Cortex of kidney (tissue), 1 donor: Measurements from ENCODE around the gene CDK16.

Experiments
- DNase-seq: peaks from one replicate; lab custom pipeline; 2025; lab: John Stamatoyannopoulos, UW

The CDK16 gene

GRCh38 chrX:47186096-47186740 lies 32.3 kb upstream of the CDK16 start:
- DNase-seq = no peak

DNA sequence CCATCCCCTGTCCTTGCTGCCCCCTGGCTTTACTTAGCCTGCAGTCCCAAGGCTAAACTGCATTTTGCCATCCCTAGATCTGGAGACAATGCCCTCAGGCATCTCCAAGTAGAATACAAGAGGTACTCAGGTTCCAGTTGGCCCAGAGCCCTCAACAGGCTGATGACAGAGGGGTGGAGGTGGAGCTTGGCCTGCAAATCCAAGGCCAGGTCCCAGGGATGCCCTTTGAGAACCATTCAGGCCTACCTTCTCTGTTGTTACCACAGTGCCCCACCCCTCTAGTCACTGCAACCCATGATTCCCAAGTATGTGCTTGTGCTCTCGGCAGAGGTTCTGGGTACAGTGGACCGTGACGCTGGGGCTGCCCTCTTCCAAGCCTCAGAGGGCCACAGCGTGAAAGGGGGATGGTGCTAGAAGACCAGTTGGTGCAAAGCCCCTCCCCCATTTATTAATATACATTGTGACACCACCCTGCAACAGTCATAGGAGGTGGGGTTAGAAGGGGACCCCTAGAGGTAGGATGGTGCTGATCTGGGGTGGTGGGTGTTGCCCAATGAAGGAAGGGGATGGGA lies 31.3 kb upstream of the CDK16 start:
- DNase-seq = no peak

- DNase-seq = no peak
Observed at GRCh38 chrX:47189906-47190305, 28.6 kb upstream of the CDK16 start.

DNA sequence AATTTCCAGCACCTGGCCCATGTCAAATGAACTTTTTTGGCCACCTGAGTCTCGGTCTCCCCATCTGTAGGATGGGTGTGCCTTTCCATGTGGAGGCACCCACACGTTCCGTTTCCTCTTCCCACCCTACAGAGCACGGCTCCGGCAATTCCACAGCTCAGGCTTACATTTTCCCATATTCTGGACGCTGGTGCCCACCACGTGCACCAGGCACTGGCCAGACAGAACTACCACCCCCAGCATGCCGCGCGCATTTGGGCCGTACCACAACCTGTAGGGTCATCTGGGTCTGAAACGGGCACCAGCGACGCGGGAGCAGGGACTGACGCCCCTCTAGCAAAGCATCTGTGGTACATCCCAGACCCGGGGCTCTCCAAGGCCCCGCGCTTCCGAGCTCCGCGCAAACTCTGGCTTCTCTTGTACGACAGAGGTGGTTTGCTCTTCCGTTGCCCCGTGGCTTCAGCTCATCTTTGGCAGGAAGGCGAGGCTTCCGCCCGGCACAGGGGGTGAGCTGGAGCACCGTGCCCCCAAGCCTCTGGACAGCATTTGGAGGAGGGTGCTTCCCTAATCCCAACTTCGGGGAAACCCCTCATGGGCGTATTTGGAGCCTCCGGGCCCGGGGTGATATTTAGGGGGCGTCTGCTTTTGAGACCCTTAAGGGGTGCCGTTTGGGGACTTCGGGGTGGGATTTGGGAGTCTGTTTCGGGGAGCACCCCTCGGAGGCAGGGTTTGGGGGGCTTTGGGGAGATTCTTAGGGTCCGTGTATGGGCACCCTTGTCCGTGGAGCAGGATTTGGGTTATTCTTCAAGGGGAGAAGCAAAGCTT lies 27.8 kb upstream of the CDK16 start:
- DNase-seq = no peak

DNA sequence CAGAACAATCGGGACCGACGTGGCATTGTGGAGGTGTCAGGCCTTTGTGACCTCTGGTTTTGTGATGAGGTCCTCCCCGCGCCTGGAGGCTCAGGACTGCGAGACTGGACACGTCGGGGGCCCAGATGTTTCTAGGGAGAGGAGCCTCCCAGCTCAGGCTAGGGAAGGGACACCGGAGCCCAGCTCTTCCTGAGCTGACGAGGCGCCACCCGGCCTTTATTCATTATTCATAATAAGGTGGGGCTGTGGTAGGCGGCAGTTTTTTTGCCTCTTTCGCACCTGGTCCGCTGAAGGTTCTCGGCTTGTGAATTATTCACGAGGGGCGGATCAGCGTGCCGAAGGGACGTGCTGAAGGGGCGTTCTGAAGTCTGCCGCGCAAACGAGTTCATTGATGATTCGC lies 27.1 kb upstream of the CDK16 start:
- no peak for DNase-seq

DNA sequence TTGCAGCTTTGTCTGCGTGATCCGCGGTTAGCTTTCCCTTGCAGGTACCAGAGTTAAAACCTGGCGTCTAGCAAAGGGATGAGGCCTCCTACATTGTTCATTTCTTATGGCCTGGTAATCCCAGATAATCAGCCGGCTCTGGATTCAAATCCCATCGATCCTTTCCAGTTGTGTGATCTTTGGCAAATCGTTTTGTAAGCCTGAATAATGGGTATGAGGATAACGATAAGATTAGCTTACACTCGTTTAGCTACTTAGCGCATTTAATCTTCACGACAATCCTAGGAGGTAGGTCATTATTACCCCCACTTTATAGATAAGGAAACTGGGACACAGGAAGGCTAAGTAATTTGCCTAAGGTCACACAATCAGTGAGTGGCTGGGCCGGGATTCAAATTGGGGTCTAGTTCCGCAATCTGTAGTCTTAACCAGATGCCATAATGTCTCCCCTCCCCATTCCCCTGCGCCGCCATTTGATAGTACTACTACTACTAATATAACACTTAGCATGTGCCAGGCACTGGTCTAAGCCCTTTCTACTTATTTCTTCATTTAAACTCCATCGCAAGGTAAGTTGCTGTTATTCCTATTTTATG lies 26.6 kb upstream of the CDK16 start:
- DNase-seq = no peak

DNA sequence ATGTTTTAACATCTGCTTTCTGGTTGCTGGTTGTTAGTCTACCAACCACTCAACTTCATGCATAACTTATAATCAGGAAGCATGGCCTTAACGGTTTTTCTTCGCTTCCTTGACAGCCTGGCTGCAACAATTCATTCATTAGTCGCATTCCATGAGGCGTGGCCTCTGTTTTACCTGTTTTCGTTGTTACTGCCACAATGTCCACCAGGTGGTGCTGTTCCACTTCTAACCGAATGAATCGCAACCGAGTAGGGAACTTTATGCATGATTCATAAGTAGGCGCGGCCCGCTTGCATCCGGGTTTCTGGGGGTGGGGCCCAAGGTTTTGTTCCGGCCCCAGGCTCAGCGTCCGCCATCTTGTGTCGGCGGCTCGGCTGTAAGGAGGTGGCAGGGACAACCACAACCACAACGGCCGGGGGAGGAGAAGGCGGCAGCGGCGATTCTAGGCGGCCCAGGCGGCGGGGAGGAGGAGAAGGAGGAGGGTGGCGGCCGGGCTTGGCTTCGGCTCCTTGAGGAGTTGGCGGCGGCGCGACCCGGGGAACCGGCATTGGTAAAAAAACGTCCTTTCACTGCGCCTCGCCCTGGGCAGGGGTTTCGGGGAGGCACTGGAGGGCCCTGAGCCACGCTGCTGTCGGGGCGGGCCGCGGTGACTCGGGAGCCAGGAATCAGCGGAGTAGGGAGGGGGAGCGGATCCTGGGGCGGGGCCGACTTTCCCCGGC lies 24.8 kb upstream of the CDK16 start, which contains the start of gene UBA1:
Gene UBA1, plus strand, starts transcription at position 355 of the 719 bp plus-strand sequence. CDS start 4,974 bp downstream, outside the sequence.
- peak; percentile 2 for DNase-seq

DNA sequence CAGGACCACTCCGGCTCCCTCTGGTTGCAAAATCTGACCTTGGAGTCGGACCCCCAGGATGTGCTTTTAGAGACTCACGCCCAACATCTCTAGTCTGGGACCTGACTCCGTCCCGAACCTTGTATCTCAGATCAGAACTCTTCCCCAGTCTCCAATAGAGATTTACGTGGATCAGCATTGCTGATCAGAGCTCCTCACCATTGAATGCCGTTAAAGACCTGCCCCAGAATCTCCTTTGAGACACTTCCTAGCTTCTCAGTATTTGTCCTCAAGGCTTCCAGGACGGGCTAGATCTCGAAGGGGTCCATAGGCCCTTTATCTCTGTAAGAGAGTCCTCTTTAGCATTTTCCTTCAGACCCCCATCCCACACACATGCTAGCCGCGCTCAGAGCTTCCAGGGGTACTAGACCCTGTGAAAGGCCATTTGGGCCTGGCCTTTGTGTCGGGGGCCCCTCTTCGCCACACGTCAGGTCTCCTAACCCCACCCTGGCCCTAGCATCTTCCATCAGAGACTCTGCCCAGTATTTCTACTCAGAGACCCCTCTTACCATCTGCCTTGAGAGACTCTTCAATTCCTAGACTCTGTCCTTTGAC lies 24.2 kb upstream of the CDK16 start:
- DNase-seq = no peak

GRCh38 chrX:47196098-47196497 lies 22.4 kb upstream of the CDK16 start:
- DNase-seq = no peak

DNA sequence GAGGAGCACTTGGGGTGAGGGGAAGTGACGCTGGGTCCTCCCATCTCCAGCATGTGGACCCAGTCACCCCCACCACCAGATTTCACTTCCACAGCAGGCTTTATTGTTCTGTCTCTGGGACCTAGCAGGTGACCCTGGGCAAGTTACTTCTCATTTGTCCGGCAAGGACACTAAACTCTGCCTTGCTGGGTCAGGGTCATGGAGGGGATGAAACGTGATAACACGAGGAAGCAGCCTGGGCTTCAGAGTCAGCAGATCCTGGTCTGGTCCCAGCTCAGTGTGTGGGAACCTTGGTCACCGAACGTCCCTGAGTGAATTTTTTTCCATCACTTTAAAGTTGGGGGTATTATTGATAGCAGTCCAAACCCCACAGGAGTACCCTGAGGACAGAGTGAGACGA lies 21.0 kb upstream of the CDK16 start:
- no peak for DNase-seq

DNA sequence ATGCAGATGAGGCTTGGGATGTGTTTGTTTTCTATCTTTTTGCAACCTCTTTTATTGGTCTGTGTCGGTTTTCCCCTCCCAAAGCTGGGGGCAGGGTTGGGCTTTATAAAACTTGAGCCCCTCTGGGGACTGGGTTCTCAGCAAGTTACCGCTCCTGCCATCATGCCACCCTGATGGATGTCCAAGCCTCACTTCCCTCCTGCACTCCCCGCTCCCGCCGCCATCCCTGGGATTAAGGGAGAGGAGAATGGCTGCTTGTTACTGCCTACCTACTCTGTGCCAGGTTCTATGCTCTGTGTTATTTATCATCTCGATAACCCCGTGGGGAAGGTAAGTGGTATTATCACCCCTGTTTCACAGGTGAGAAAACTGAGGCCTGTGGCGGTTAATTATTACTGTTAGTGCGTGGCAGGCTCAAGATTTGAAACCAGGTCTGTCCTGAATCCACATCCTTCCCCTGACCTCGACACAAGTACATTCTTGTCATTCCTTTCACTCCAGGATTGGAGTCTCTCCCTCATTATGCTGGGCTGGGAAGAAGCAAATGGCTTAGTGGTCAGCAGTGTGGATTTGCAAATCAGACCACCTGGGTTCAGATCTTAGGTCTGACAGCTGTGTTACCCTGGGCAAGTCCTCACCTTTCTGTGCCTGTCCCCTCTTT lies 20.3 kb upstream of the CDK16 start:
- no peak for DNase-seq

- no peak for DNase-seq
Observed at GRCh38 chrX:47198687-47199080, 19.8 kb upstream of the CDK16 start.

- no peak for DNase-seq
Observed at GRCh38 chrX:47199286-47199685, 19.2 kb upstream of the CDK16 start.

DNA sequence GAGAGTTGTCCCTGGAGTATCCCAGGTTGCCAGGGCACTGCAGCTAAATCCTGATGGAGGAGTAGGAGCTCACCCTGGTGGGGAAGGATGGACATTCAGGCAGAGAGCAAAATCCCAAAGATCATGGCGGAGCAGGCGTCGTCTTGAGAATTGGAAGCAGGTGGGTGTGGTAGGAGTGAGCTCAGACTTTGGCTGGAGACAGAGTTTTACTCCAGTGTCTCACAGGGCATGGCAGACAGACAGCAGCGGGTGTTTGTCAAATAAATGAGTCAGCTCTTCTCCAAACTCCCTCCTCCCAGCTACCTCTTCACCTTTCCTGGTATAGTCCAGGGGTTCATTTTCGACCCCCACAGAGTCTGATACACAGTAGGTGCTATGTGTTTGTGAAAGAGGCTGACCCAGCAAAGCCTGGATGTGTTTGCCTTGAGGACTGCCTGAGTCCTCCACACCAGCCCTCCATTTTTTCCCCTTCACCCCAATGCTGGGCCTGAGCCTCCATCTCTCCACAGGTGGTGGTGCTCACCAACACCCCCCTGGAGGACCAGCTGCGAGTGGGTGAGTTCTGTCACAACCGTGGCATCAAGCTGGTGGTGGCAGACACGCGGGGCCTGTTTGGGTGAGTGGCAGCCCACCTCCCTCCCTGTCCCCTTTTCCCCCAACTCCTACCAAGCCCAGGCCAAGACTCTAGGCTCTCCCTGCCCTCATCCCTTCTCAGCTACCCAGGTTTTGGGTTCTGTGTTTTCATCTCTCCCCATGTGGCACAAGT lies 17.9 kb upstream of the CDK16 start:
- no peak for DNase-seq

DNA sequence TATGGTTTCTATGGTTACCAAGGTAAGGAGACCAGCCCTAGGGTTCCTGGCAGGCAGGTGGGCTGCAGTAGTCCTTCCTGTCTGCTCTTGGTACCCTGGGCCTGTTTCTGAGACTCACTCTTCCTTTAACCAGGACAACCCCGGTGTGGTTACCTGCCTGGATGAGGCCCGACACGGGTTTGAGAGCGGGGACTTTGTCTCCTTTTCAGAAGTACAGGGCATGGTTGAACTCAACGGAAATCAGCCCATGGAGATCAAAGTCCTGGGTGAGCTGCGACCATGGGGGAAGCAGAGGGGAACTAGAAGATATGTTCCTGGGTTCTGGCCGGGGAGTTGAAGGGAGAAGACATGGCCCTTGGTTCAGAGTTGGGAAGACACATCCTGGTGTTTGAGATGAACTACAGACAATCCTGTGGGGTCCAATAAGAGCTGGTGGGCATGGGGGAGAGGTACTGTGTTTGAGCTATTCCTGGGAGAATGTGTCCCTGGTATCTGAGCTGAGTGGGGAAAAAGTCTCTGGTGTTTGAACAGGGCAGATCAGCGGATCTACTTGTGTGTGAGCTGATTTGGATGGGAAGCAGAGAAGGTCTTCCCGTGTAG lies 17.0 kb upstream of the CDK16 start:
- no peak for DNase-seq

DNA sequence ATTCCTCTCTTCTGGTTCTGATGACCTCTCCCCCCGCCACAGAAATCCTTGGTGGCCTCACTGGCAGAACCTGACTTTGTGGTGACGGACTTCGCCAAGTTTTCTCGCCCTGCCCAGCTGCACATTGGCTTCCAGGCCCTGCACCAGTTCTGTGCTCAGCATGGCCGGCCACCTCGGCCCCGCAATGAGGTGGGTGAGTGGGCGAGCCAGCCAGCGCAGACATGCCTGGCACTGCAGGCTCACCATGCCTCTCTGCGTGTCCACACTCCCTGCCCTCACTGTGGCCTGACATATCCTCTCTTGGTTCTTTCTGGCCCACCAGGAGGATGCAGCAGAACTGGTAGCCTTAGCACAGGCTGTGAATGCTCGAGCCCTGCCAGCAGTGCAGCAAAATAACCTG lies 16.2 kb upstream of the CDK16 start:
- no peak for DNase-seq

DNA sequence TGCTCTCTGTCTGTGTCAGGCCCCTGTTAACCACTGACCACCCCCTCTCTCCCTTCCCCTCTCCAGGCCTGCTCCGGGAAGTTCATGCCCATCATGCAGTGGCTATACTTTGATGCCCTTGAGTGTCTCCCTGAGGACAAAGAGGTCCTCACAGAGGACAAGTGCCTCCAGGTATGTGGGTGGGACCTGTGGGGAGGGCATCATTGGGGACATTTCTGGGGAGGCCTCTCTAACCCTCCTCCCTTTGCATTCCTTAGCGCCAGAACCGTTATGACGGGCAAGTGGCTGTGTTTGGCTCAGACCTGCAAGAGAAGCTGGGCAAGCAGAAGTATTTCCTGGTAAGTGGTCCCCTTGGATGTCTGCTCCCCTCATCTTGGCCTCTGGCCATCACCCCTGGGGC lies 15.6 kb upstream of the CDK16 start:
- no peak for DNase-seq

- DNase-seq = no peak
Observed at GRCh38 chrX:47204970-47205369, 13.5 kb upstream of the CDK16 start.

DNA sequence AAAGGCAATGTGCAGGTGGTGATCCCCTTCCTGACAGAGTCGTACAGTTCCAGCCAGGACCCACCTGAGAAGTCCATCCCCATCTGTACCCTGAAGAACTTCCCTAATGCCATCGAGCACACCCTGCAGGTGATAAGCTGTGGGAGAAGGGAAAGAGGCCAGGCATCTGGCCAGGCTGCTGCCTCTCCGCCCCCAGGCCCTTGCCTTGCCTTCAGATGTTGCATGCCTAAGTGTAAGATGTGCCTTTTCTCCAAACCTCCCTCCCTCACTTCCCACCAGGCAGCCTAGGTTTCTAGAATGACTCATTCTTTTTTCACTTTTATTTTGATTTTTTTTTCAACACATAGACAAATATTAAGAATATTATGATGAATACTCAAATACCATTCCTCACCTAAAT lies 12.2 kb upstream of the CDK16 start:
- DNase-seq = no peak

- no peak for DNase-seq
Observed at GRCh38 chrX:47208108-47208507, 10.4 kb upstream of the CDK16 start.
